Astrocyte of the spinal cord (primary cell): ENCODE data around the gene MIPEP.

Experiments
- DNase-seq: peaks from one replicate; pipeline ENCODE4 v3.0.0; 2011; ENCODE audit warnings: low read depth, low spot score
- H3K4me3 ChIP-seq: 2 replicates; pipeline ENCODE4 v1.5.1; 2011; ENCODE audit warnings: low read depth, mild to moderate bottlenecking, low read length, moderate library complexity
- in situ Hi-C: cut with HindIII; loops from 2 replicates; pipeline ENCODE4 v1.10.0; 2017; ENCODE audit warnings: low sequenced_read_pairs
- TF ChIP-seq, protein P1 (sequence below): IDR thresholded peaks from 2 replicates; pipeline ENCODE4 v1.5.1; 2012; ENCODE audit warnings: low read depth, mild to moderate bottlenecking, low read length, inconsistent platforms

The MIPEP gene

DNA sequence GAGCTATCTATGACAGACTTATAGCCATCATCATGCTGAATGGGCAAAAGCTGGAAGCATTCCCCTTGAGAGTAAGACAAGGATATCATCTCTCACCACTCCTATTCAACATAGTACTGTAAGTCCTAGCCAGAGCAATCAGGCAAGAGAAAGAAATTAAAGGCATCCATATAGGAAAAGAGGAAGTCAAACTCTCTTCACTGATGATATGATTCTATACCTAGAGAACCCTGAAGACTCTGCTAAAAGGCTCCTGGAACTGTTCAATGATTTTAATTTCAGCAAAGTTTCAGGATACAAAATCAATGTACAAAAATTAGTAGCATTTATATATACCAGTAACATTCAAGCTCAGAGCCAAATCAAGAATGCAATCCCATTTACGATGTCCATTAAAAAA lies 29.8 kb upstream of the MIPEP start:
- TF ChIP-seq, protein P1, sequence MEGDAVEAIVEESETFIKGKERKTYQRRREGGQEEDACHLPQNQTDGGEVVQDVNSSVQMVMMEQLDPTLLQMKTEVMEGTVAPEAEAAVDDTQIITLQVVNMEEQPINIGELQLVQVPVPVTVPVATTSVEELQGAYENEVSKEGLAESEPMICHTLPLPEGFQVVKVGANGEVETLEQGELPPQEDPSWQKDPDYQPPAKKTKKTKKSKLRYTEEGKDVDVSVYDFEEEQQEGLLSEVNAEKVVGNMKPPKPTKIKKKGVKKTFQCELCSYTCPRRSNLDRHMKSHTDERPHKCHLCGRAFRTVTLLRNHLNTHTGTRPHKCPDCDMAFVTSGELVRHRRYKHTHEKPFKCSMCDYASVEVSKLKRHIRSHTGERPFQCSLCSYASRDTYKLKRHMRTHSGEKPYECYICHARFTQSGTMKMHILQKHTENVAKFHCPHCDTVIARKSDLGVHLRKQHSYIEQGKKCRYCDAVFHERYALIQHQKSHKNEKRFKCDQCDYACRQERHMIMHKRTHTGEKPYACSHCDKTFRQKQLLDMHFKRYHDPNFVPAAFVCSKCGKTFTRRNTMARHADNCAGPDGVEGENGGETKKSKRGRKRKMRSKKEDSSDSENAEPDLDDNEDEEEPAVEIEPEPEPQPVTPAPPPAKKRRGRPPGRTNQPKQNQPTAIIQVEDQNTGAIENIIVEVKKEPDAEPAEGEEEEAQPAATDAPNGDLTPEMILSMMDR = no peak
- in situ Hi-C loops = no loop called here
- H3K4me3 ChIP-seq = no peak overlapping the region
- DNase-seq = no peak

DNA sequence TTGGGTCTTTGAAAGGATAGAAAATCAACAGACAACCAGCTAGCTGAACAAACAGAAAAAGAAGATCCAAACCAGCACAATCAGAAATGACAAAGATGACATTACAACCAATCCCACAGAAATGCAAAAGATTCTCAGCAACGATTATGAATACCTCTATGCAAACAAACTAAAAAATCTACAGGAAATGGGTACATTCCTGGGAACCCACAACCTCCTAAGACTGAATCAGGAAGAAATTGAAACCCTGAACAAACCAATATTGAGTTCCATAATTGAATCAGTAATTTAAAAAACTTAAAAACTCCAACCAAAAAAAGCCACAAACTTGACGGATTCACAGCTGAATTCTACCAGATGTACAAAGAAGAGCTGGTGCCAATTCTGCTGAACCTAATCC lies 29.0 kb upstream of the MIPEP start:
- TF ChIP-seq, protein P1 = no peak
- no peak overlapping the region for H3K4me3 ChIP-seq
- in situ Hi-C loops = no loop called here
- peak; percentile 20 for DNase-seq

DNA sequence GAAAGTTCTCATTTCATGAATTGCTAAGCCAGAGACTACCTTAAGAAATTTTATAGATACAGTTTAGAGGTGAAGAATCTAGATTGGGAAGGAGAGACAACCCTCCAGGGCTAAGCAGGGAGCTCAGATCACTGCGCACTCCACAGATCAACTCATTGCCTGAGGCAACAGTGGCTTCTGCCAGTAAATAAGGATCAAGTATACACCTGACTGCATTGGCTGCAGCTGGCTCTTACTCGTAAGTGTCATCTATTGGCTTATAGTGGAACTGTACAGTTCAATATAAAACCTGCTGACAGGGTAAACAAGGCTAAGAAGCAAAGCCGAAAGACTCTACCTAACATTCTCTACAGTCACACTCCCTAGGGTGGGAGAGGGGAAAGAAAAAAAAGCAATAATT lies 26.1 kb upstream of the MIPEP start:
- in situ Hi-C loops = no loop called here
- TF ChIP-seq, protein P1 = no peak
- H3K4me3 ChIP-seq = no peak overlapping the region
- DNase-seq = no peak

DNA sequence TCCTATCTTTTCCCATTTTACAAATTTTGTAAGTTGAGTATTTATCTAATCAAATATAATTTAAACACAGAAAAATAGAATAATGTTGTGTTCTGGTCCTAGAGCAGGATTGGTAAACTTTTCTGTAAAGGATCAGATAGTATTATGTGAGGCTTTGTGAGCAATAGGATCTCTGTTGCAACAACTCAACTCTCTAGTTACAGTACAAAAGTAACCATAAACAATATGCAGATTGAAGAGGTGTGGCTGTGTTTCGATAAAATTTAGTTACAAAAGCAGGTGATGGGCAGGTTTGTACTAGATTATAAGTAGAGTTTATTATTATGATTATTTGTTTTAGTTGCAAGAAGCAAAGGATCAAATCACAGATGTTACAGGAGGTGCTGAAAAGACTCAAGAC lies 23.3 kb upstream of the MIPEP start:
- in situ Hi-C loops = no loop called here
- H3K4me3 ChIP-seq = no peak overlapping the region
- TF ChIP-seq, protein P1 = no peak
- no peak for DNase-seq

DNA sequence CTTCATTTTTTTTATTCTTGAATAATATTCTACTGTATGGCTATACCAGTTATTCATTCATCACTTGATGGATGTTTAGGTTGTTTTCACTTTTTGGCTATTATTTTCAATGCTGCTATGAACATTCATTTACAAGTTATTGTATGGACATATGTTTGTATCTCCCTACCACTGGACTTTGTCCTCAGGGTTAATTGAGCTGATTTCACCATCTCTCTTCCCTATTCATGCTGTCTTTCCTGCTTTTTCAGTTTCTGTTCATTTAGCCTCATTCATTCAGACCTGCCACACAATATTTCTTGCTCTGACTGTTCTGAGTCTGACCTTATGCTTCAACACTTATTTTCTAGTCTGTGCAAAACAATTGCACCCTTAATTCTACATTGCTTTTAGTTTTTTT lies 20.4 kb upstream of the MIPEP start:
- no peak overlapping the region for H3K4me3 ChIP-seq
- DNase-seq = no peak
- TF ChIP-seq, protein P1 = no peak
- in situ Hi-C loops = no loop called here

DNA sequence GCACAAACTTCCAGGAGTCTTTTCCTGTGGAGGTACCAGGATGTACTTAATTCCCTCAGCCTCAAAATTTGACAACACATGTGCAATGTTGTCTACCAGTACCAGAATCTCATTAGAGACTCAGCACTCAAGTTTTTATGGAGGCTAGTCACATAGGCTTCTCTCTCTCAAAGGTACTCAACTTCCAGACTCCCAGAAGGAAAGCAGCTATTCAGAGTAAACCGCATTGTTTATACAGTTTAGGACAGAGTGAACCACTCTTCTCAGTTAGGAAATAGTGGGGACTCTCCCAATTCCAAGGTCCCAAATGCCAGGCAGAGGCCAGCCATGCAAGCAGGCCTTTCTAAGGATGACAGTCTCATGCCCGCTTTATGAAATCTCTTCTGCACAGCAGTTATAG lies 16.6 kb upstream of the MIPEP start:
- no peak for DNase-seq
- in situ Hi-C loops = no loop called here
- TF ChIP-seq, protein P1 = no peak
- no peak overlapping the region for H3K4me3 ChIP-seq

DNA sequence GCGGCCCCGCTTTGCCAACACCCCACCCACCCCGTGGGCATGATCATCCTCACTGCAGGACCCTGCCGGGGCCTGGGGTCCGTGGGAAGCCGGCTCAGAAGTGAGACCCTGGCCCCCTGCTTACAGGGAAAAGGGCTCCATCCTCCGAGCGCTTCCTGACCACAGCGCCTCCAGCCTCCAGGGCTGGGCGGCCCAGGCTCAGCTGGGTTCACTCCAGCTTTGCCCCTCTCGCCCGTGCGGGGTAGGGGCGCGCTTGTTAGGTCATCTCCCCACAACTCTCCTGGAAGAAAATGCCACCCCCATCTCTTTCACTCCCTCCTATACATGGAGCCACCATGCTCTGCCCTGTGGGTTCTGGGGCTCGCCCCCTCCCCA lies 14.7 kb upstream of the MIPEP start:
- in situ Hi-C loops = no loop called here
- TF ChIP-seq, protein P1 = no peak

More for the DNA sequence above, 14.7 kb upstream of the MIPEP start:
- H3K4me3 ChIP-seq = no peak overlapping the region
- DNase-seq = no peak
